ENCODE results near the gene PPP2R5C.

Gene PPP2R5C

GRCh38 chr14:101844751-101845150, 83.2 kb downstream of the PPP2R5C start:
- no peak for DNase-seq

GRCh38 chr14:101845496-101845895, 84.0 kb downstream of the PPP2R5C start:
- no peak for DNase-seq

GRCh38 chr14:101845896-101846295, 84.4 kb downstream of the PPP2R5C start:
- no peak for DNase-seq

GRCh38 chr14:101849125-101849524, 87.6 kb downstream of the PPP2R5C start:
- DNase-seq: no peak

- no peak for DNase-seq
Measured at GRCh38 chr14:101849640-101850039, 88.1 kb downstream of the PPP2R5C start.

GRCh38 chr14:101851183-101851582, 89.7 kb downstream of the PPP2R5C start:
- DNase-seq: no peak

GRCh38 chr14:101851736-101852405, 90.4 kb downstream of the PPP2R5C start:
- no peak for DNase-seq

GRCh38 chr14:101852785-101853184, 91.3 kb downstream of the PPP2R5C start:
- no peak for DNase-seq

- DNase-seq: no peak
Measured at GRCh38 chr14:101853455-101854018, 92.0 kb downstream of the PPP2R5C start.

GRCh38 chr14:101854366-101854765, 92.9 kb downstream of the PPP2R5C start:
- no peak for DNase-seq

GRCh38 chr14:101855958-101856357, 94.4 kb downstream of the PPP2R5C start:
- no peak for DNase-seq

GRCh38 chr14:101856536-101856935, 95.0 kb downstream of the PPP2R5C start:
- DNase-seq: no peak

- no peak for DNase-seq
Measured at GRCh38 chr14:101857226-101857625, 95.7 kb downstream of the PPP2R5C start.

GRCh38 chr14:101858791-101859537, 97.5 kb downstream of the PPP2R5C start:
- no peak for DNase-seq

- DNase-seq: no peak
Measured at GRCh38 chr14:101859538-101859902, 98.0 kb downstream of the PPP2R5C start.

- DNase-seq: no peak
Measured at GRCh38 chr14:101859958-101860357, 98.4 kb downstream of the PPP2R5C start.

GRCh38 chr14:101861464-101861863, 100.0 kb downstream of the PPP2R5C start:
- no peak for DNase-seq

GRCh38 chr14:101862177-101862576, 100.7 kb downstream of the PPP2R5C start:
- no peak for DNase-seq

- DNase-seq: no peak
Measured at GRCh38 chr14:101862711-101863110, 101.2 kb downstream of the PPP2R5C start.

- no peak for DNase-seq
Measured at GRCh38 chr14:101865288-101865687, 103.8 kb downstream of the PPP2R5C start.

GRCh38 chr14:101867854-101868253, 106.3 kb downstream of the PPP2R5C start:
- DNase-seq: no peak

- DNase-seq: no peak
Measured at GRCh38 chr14:101869217-101869616, 107.7 kb downstream of the PPP2R5C start.

- no peak for DNase-seq
Measured at GRCh38 chr14:101870273-101870939, 108.9 kb downstream of the PPP2R5C start.

- no peak for DNase-seq
Measured at GRCh38 chr14:101872346-101872745, 110.8 kb downstream of the PPP2R5C start.
